LoVo (cell line): ENCODE data around the gene GPR107.

ENCODE experiments used
- DNase-seq: peaks from one replicate; pipeline ENCODE4 v3.0.0-alpha.2; 2016; ENCODE audit warnings: low spot score

GPR107 gene

DNA sequence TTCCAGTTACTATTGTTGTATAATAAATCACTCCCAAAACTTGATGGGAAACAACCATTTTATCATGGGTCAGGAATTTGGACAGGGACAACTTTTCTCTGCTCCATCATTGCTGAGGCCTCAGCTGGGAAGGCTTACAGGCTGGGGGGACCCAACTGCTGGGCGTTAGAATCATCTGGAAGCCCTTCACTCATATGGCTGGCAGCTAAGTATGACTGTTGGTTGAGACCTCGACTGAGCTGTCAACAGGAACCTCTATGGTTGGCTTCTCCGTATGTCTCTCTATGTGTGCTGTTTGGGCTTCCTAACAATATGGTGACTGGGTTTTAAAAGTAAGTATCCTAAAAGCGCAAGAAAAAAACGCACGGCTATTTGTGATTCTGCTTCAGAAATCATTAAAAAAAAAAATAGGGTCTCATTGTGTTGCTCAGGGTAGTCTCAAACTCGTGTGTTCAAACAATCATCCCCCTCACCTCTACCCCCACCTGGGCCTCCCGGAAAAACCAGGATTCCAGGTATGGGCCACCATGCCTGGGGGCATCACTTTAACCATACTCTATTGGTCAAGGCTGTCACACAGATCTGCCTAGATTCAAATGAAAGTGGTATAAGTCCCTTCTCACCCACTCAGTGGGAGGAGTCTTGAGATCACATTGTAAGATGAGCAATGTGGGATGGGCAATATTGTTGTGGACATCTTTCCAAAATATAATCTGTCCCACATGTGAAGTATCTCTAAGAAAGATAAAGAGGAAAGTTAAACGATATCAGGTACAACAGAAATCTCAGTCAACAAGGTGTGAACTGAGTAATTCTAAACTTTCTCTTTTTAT, 26.0 kb upstream of the GPR107 start:
- DNase-seq: no peak

DNA sequence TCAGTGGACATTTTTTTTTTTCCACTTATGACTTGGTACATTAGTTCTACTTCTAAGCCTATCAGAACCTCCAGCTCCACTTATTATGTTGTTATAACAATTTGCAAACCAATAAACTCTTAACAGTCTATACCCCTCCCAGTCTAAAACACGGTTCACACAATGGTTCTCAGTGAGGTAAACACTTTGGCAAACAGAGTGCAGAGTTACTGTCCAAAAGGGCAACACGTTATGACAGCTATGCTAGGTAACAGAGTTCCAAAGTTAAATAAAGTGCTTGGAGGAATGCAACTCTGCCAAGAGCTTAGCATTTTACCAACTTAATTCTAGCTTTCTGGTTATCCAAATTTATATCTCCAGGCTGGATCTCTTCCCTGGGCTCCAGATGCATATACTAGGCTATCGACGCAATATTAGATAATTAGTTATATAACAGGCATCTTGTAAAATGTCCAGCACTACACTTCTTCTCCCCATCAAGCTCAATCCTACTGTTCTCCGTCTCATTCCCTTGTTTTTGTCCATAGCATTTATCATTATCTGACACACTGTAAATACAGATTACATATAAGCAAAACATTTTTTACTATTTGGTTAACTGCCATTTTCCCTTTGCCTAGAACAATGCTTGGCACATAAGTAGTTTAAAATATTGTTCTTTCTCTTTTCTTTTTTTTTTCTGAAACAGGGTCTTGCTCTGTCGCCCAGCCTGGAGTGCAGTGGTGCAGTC, 25.0 kb upstream of the GPR107 start:
- no peak for DNase-seq

- DNase-seq: no peak
Measured at GRCh38 chr9:130029223-130029973, 24.3 kb upstream of the GPR107 start.

GRCh38 chr9:130030651-130031127, 23.0 kb upstream of the GPR107 start:
- DNase-seq: no peak

GRCh38 chr9:130034570-130034969, 19.1 kb upstream of the GPR107 start:
- DNase-seq: no peak

DNA sequence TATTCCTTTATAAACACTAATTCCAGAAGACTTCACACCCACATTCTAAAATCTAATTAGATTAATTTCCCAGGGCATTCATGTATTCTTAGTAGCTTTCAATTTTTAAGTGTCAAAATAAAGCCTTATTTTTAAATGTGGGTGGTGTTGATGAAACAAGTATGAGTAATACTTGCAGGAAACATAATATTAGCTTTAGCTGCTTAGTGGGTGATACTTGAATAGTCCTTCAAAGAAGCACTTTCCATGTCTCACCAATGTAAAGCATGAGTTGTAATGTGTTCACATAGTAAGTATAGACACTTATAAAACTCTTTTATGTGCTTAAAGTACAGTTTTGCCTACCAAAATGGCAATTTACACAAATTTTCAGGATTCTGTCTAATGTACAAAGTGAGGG, 17.6 kb upstream of the GPR107 start:
- no peak for DNase-seq

DNA sequence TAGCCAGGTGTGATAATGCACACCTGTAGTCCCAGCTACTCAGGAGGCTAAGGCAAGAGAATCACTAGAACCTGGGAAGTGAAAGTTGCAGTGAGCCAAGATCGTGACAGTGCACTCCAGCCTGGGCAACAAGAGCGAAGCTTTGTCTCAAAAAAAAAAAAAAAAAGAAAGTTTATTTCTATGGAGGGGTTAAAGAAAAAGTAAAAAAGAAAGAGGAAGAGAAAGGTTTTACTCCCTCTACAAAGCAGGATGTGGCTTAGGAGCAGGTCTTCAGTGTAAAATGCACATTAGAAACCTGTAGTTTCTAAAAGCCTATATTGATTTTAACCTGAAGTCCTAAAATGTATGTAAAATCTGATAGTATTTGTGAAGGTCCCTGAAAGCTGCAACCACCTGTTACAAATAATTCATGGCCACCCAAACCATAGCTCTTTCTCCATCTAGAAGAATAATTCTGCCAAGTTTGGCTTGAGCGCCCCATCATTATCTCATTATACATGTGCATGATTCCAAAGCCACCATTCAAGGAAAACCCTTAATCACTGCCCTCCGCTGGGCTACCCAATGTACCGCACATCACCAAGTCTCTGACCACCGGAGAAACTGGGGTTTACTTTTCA, 14.1 kb upstream of the GPR107 start:
- no peak for DNase-seq

GRCh38 chr9:130040984-130041647, 12.6 kb upstream of the GPR107 start:
- DNase-seq: no peak

DNA sequence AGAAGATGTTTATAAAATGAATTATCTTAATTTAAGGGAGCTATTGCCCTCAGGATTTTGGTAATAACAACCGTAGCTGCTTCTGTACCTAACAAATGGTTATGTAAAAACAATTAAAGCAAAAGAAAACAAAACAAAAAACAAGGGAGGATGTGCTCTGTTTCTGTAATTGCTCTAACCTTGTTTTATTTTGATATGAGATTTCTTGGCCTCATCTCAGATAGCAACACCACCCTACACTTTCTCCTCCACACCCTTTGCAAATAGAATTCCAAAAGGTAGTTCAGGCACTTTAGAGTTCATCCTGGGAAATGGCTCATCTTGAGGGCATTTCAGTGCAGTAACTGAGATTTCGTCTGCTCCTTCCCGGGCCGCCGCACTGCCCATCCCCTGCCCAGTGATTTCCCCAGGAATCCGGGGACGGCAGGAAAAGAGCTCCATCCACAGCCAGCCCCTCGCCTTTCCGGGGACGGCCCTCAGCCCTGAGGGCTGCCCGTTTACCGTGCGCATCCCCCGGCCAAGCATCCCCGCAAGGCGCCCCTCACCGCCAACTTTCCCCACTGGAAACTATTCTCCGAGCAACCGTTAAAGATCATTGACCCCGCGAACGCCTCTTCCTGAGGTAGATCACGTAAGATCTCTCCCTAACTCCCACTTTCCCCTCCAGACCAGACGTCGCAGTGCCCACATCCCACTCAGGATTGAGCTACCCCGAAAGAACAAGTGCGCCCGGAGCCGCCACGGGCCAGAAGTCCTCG, 11.9 kb upstream of the GPR107 start:
- peak; percentile 38 for DNase-seq

DNA sequence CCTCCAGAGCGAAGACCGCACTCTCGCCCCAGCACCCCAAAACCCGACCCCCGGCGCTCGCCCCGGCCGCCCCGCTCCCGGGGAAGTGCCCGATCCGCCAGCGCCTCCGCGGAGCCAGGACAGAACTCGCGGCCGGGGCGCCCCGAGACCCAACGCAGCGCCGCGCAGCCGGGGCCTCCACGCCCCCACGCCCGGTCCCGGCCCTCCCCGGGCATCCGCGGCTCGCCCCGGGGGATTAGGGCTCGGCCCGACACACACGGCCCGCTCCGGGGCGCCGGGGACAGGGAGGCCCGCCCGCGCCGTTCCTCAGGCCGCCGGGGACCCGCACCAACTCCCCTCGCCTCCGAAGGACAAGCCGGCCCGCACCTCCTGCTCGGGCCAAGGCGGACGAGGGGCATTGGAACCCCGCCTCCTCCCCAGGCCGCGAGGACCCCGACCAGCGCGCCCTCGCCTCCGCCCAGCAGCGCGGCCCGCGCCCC, 11.3 kb upstream of the GPR107 start:
- no peak for DNase-seq

- DNase-seq: peak; percentile 68
Measured at GRCh38 chr9:130042885-130043653, 10.6 kb upstream of the GPR107 start, which contains the start of gene FNBP1. TSS of gene FNBP1 (minus strand) at chr9:130043189. CDS start at chr9:130042975, 214 bp downstream.

DNA sequence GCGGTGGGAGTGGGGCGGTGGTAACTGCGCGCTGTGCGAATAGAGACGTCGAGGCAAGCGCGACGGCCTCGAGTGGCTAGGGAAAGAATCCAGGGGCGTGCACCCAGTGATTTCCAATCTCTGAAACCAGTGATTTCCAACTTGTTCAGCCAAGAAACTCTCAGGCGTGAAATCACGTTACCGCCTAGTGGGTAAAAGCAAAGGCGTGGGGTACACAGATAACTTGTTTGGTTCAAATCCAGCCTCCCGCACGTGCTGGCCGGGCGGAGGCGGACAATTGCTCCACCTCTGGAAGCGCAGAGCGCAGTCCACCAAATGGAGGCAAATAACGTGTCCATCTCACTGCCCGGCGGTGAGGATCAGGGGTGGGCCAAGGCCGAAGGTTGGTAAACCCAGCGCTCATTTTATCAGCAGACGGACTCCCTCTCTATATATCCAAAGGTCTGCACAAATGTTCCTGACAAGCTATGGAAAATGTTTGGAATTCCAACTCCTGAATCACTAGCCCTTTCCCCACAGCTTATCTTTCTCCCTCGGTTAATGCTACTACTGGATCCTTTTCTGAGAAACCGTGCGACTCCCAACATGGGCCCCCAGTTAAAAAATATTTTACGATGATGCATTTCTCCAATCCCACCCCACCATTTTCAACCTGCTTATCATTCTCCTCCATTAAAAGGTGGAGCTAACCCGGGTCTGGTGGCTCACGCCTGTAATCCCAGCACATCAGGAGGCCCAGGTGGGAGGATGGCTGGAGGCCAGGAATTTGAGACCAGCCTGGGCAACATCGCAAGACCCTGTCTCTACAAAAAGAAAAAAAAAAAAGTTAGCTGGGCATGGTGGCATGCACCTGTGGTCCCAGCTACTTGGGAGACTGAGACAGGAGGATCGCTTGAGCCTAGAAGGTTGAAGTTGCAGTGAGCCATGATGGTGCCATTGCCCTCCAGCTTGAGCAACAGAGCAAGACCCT, 9.8 kb upstream of the GPR107 start:
- DNase-seq: no peak

DNA sequence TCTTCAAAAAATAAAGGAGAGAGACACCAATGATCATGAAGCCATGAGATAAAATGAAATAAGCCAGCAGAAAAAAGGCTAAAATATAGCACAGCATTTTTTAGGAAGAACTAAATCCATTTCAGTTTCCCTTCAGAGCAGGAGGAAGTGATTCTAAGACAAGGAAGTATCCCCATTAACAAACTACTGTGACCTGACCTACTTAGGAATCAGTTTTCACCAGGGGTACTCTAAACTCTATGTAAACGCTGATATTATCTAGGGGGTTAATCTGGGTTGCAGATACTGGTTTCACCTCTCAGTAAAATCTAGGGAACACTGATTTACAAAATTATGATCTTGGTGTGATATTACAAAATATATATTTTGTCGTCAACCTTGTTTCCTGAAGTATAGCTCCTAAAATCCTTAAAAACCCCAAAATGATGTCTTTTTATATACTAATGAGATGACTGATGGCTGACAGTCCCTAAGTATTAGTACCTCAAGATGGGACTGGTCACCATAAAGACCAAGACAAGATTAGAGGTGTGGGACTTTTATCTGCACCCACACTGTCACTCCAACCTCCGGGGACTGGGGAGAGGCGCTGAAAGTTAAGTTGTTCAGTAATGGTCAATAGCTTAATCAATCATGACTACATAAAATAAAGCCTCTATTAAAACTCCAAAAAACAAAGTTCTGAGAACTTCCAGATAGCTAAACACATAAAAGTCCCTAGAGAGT, 7.8 kb upstream of the GPR107 start:
- DNase-seq: no peak

DNA sequence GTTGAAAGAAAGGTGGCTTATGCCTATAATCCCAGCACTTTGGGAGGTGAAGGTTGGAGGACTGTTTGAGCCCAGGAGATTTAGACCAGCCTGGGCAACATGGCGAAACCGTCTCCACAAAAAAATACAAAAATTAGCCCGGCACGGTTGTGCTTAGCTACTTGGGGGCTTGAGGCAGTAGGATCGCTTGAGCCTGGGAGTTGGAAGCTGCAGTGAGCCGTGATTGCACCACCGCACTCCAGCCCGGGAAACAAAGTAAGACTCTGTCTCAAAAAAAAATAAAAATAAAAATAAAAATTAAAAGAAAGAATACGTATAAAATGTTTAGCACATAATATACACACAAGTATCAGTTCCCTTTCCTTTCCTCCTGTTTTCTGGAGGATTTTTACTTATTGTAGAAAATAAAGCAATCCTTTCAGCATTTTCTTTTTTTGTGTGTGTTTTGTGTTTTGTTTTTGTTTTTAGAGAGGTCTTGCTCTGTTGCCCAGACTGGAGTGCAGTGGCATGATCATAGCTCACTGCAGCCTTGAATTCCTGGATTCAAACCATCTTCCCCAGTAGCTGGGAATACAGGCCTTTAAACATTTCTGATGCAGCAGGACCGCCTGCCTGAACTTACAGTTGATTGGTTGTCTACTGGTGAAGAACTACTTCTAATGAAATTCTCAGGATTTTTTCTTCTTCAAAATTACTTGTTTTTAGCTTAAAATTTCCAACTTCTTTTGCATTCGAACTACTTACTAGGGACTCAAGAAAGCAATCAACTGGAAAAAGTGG, 4.1 kb upstream of the GPR107 start:
- DNase-seq: no peak

DNA sequence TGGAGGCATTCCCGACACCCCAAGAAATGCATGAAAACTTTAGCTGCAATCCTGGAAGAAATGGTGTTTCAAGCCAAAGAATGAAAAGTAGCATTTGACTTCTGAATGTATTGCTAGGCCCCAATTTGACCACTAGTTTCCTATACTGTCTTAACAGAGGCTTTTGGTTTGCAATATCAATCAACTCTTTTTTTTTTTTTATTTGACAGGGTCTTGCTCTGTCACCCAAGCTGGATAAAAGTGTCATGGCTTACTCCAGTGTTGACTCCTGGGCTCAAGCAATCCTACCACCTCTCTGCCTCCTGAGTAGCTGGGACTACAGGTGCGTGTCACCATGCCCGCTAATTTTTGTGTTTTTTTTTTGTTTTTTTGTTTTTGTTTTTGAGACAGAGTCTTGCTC, 3.2 kb upstream of the GPR107 start:
- no peak for DNase-seq

DNA sequence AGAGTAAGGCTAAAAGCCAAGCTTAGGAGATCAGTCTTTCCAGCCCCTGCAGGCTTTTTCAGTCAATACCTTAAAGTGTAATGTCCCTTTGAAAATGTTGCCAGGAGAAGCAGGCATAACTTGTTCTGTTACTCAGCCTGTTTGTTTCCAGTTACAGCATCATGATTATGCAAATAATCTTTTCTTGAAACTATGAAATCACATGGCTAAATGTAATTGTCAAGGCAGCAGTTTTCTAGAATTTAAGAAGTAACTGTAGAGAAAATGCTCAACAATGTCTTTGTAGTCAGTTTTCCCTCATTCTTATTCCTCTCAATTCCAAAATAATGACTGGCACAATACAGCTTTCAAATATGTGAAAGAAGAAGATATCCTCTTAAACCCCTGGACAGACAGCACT, 1.9 kb upstream of the GPR107 start:
- no peak for DNase-seq

DNA sequence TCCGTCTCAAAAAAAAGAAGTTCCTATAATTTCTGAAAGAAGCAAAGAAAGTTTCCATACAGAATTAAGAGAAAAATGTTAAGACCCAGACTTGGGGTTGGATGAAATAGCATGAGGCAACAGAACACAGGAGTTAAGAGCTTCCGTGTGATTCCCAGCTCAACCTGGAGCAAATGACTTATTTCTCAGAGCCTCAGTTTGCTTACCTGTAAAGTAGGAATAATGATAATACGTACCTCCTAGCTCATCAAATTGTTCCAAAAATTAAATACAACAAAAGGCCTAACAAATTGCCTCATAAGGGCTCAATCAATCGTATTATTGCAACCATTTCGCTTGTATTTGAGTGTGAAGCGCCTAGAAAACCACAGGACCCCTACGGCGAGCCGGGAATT, 600 bp upstream of the GPR107 start:
- DNase-seq: no peak
